Vagina (tissue), 2 donors: ENCODE results near the gene CCDC69. TPM values are rescaled to one million over a fixed set of nuclear protein-coding genes. Genes with fewer than 3 reads are reported as not detected.
"Not testable (repeated sequence)": the region's sequence is repeated elsewhere in the genome, so short reads cannot be mapped to it uniquely, and the experiment has no call there.

ENCODE experiments used
- DNase-seq, 2 donors: peaks; one replicate each; pipeline ENCODE4 v3.0.0-alpha.2; 2017; ENCODE audit errors: extremely low spot score in 2 of 2
- H3K27ac ChIP-seq: fragments of 200-600 bp; sonication (generic); one replicate; pipeline ENCODE4 v1.5.1; 2019
- H3K27me3 ChIP-seq: fragments of 200-600 bp; sonication (generic); one replicate; pipeline ENCODE4 v1.5.1; 2019
- H3K36me3 ChIP-seq, 2 donors: fragments of 200-600 bp; sonication (generic); one replicate each; pipeline ENCODE4 v1.5.1; 2017 to 2019
- H3K4me1 ChIP-seq: fragments of 200-600 bp; sonication (generic); one replicate; pipeline ENCODE4 v1.5.1; 2019
- H3K4me3 ChIP-seq, 2 donors: fragments of 200-600 bp; sonication (generic); 1 replicate in 1 of 2; 2 replicates in 1 of 2; pipeline ENCODE4 v1.5.1; 2016 to 2019
- H3K9me3 ChIP-seq: fragments of 200-600 bp; sonication (generic); one replicate; pipeline ENCODE4 v1.5.1; 2019
- POLR2A ChIP-seq, 2 donors: fragments of 450-650 bp; IDR thresholded peaks; one replicate each; pipeline ENCODE4 v1.6.1; 2017; ENCODE audit warnings: antibody characterized with exemption in 2 of 2, mild to moderate bottlenecking in 2 of 2, moderate library complexity in 2 of 2
- POLR2AphosphoS5 ChIP-seq, 2 donors: sonication (generic); formaldehyde crosslinking; IDR thresholded peaks; one replicate each; pipeline ENCODE4 v1.9.0; 2017; ENCODE audit warnings: antibody characterized with exemption in 2 of 2, mild to moderate bottlenecking in 2 of 2, low read depth in 1 of 2; ENCODE audit not compliant: insufficient read depth in 1 of 2
- intact Hi-C: fragments of 100-400 bp; cut with DNase I; formaldehyde crosslinking; loops from one replicate; pipeline ENCODE4 v1.15.1; 2023
- total RNA-seq: library from RNA; depleted of rRNA; stranded (reverse); fragments of >200 nt; gene quantifications from one replicate; pipeline ENCODE4 v1.2.3, GENCODE V29; 2016
- TF ChIP-seq, protein P1 (sequence below), 3 experiments: fragments of 450-650 bp in 2 of 3; fragments of 200-600 bp in 1 of 3; sonication (generic) in 1 of 3; IDR thresholded peaks; one replicate each; pipeline ENCODE4 v1.5.1; 2017 to 2019; ENCODE audit warnings: antibody characterized with exemption in 3 of 3, mild to moderate bottlenecking in 2 of 3, moderate library complexity in 2 of 3

The CCDC69 gene
- total RNA-seq, 1 donor from 2014 or later = 84.5 TPM

DNA sequence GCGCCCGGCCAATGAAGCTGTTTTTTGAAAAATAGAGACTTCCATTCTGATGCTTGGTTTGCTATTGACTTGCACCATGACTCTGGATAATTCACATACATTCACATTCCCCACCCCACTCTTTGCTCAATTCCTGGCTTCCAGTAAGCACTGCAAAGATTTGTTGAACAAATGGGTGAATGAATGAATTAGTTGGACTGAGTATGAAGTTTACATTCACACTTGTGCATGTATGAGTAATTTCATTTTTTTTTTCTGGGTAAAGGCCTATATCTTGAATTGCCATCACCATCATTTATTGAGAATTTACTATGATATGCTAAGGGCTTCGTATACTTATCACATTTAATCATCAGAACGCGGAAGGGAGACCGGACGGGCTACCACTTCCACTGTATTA, 13.8 kb upstream of the CCDC69 start:
- intact Hi-C loops = no loop called here
- no peak for TF ChIP-seq POLR2A (IDR thresholded peaks at IDR 0.05)
- TF ChIP-seq, protein P1, sequence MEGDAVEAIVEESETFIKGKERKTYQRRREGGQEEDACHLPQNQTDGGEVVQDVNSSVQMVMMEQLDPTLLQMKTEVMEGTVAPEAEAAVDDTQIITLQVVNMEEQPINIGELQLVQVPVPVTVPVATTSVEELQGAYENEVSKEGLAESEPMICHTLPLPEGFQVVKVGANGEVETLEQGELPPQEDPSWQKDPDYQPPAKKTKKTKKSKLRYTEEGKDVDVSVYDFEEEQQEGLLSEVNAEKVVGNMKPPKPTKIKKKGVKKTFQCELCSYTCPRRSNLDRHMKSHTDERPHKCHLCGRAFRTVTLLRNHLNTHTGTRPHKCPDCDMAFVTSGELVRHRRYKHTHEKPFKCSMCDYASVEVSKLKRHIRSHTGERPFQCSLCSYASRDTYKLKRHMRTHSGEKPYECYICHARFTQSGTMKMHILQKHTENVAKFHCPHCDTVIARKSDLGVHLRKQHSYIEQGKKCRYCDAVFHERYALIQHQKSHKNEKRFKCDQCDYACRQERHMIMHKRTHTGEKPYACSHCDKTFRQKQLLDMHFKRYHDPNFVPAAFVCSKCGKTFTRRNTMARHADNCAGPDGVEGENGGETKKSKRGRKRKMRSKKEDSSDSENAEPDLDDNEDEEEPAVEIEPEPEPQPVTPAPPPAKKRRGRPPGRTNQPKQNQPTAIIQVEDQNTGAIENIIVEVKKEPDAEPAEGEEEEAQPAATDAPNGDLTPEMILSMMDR (IDR thresholded peaks at IDR 0.05) = no peak
- TF ChIP-seq POLR2AphosphoS5 (IDR thresholded peaks at IDR 0.05; ENCODE audit: insufficient read depth in 1 of 2, low read depth in 1 of 2) = no peak
- Histone ChIP-seq H3K4me1 (peaks cover 12% of the 10 kb centered on the region), H3K27ac (no peak overlapping the region), H3K27me3 (no peaks in the 10 kb centered on the region), H3K4me3 (no peak overlapping the region), H3K9me3 (no peaks in the 10 kb centered on the region), H3K36me3 (no peaks in the 10 kb centered on the region)
- no peak for DNase-seq

DNA sequence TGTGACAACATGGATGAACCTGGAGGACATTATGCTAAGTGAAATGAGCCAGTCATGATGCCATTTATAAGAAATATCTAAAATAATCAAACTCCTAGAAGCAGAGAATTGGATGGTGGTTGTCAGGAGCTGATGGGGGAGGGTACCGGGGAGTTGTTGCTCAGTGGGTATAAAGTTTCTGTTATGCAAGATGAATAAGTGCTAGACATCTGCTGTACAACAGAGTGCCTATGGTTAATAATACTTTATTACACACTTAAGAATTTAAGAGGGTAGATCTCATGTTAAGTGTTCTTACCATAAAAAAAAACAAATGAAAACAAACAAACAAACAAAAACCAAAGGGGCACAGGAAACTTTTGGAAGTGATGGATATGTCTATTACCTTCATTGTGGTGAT, 13.0 kb upstream of the CCDC69 start:
- DNase-seq = no peak
- intact Hi-C loops = no loop called here
- Histone ChIP-seq H3K4me3 (no peak overlapping the region), H3K36me3 (no peaks in the 10 kb centered on the region), H3K27ac (no peak overlapping the region), H3K27me3 (no peaks in the 10 kb centered on the region), H3K9me3 (no peaks in the 10 kb centered on the region), H3K4me1 (peaks cover 12% of the 10 kb centered on the region)
- TF ChIP-seq, protein P1 (IDR thresholded peaks at IDR 0.05) = no peak
- TF ChIP-seq POLR2A (IDR thresholded peaks at IDR 0.05) = no peak
- no peak for TF ChIP-seq POLR2AphosphoS5 (IDR thresholded peaks at IDR 0.05; ENCODE audit: insufficient read depth in 1 of 2, low read depth in 1 of 2)

DNA sequence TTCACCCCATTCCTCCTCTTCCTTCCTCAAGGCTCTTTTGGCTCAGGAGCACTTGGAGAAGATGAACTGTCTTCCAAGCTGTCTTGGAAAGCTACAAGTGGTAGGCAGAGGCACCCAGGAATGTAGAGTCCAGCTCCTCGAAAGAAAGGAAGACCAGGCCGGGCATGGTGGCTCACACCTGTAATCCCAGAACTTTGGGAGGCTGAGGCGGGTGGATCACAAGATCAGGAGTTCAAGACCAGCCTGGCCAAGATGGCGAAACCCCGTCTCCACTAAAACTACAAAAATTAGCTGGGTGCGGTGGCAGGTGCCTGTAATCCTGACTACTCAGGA, 11.3 kb upstream of the CCDC69 start:
- intact Hi-C loops, DNase-seq, H3K9me3 ChIP-seq, H3K36me3 ChIP-seq, H3K27me3 ChIP-seq, H3K4me3 ChIP-seq: not testable (repeated sequence)
- peak overlapping the region; percentile 1 for H3K27ac ChIP-seq
- H3K4me1 ChIP-seq = peaks cover 12% of the 10 kb centered on the region

DNA sequence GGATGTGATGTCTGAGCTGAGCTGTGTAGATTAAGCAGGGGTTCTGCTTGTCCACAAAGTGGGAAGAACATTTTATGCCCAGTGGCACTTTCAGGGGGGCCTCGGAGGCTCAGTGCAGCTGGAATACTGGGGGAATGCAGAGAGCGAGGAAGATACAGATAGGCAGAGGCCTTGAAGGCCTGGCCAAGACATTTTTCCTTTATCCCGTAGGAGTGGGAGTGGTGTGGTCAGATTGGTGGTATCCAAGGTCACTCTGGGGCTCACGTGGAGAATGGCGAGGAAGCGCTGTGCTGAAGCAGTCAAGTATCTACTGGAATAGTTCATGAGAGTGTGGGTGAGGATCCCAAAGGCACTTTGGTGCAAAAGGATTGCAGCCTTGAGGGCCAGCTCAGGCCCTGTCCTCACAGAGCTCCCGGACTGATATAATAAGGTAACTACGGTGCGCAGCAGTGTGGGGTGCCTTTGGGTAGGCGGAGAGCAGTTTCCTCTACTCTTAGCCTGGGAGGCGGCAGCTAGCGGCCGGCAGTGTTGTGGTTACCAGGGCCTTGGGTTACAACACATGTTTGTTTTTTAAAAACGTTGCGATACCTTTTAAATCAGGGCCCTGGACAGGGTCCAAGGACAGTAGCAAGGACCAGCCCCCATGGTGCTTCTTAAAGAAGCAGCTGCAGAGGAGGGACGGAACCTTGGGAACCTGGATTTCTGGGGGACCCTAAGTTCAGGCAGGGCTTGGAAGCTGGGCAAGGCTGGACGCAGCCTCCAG, 10.8 kb upstream of the CCDC69 start:
- H3K4me3 ChIP-seq = no peak overlapping the region
- intact Hi-C loops = no loop called here
- H3K27me3 ChIP-seq = no peaks in the 10 kb centered on the region
- H3K4me1 ChIP-seq = peaks cover 12% of the 10 kb centered on the region
- H3K27ac ChIP-seq = peak overlapping the region; percentile 1
- no peak for DNase-seq
- H3K36me3 ChIP-seq = no peaks in the 10 kb centered on the region
- TF ChIP-seq, protein P1 (IDR thresholded peaks at IDR 0.05) = no peak
- TF ChIP-seq POLR2A (IDR thresholded peaks at IDR 0.05) (no peak), POLR2AphosphoS5 (IDR thresholded peaks at IDR 0.05; ENCODE audit: insufficient read depth in 1 of 2, low read depth in 1 of 2) (no peak)
- no peaks in the 10 kb centered on the region for H3K9me3 ChIP-seq

DNA sequence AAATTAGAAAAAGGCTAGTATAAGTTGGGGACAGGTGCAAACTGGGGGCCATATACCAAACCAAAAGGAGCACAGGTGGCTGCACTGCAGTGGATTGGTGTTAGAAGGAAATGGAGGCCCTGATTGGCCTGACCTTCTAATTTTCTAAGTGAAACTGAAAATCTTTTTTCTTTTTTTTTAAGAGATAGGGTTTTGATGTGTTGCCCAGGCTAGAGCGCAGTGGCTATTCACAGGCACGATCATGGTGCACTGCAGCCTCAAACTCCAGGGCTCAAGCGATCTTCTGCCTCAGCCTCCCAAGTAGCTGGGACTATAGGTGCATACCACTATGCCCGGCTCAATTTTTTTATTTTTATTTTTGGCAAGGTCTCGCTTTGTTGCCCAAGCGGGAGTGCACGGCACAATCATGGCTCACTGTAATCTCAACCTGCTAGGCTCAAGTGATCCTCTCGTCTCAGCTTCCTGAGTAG, 9.8 kb upstream of the CCDC69 start:
- intact Hi-C loops = no loop called here
- H3K4me3 ChIP-seq = no peak overlapping the region
- no peak overlapping the region for H3K27ac ChIP-seq
- H3K27me3 ChIP-seq = no peaks in the 10 kb centered on the region
- H3K4me1 ChIP-seq = peaks cover 12% of the 10 kb centered on the region
- no peaks in the 10 kb centered on the region for H3K9me3 ChIP-seq
- no peak for TF ChIP-seq POLR2AphosphoS5 (IDR thresholded peaks at IDR 0.05; ENCODE audit: insufficient read depth in 1 of 2, low read depth in 1 of 2)
- no peak for TF ChIP-seq POLR2A (IDR thresholded peaks at IDR 0.05)
- TF ChIP-seq, protein P1 (IDR thresholded peaks at IDR 0.05) = no peak
- H3K36me3 ChIP-seq = no peaks in the 10 kb centered on the region
- no peak for DNase-seq
